H9 (cell line): ENCODE measurements around the gene IL16. TPM values are rescaled to one million over a fixed set of nuclear protein-coding genes. Genes with fewer than 3 reads are reported as not detected.

ENCODE experiments used
- DNase-seq: peaks from one replicate; pipeline ENCODE4 v3.0.0-alpha.2; 2017
- H2AFZ ChIP-seq: one replicate; pipeline ENCODE4 v1.6.1; 2013; ENCODE audit warnings: mild to moderate bottlenecking, low read length, control low read depth, moderate library complexity
- H2AK5ac ChIP-seq: 2 replicates; pipeline ENCODE4 v1.6.1; 2013; ENCODE audit warnings: low read length, control low read depth, mixed read lengths; ENCODE audit not compliant: insufficient read length
- H2BK120ac ChIP-seq: one replicate; pipeline ENCODE4 v1.6.1; 2013; ENCODE audit warnings: low read depth, mild to moderate bottlenecking, low read length, control low read depth, inconsistent platforms; ENCODE audit not compliant: poor library complexity, severe bottlenecking
- H2BK12ac ChIP-seq: 2 replicates; pipeline ENCODE4 v1.6.1; 2013; ENCODE audit warnings: low read length, control low read depth, mixed read lengths, low read depth; ENCODE audit not compliant: insufficient read length
- H2BK15ac ChIP-seq: 2 replicates; pipeline ENCODE4 v1.6.1; 2013; ENCODE audit warnings: low read depth, low read length, control low read depth
- H2BK20ac ChIP-seq: one replicate; pipeline ENCODE4 v1.6.1; 2013; ENCODE audit warnings: low read depth, mild to moderate bottlenecking, low read length, control low read depth, inconsistent platforms; ENCODE audit not compliant: poor library complexity, severe bottlenecking
- H2BK5ac ChIP-seq: 2 replicates; pipeline ENCODE4 v1.6.1; 2013; ENCODE audit warnings: low read length, control low read depth, mixed read lengths; ENCODE audit not compliant: insufficient read length
- H3K14ac ChIP-seq: 2 replicates; pipeline ENCODE4 v1.6.1; 2013; ENCODE audit warnings: low read length, control low read depth; ENCODE audit not compliant: insufficient read depth
- H3K18ac ChIP-seq: 2 replicates; pipeline ENCODE4 v1.6.1; 2013; ENCODE audit warnings: low read depth, mild to moderate bottlenecking, mixed read lengths, low read length, control low read depth; ENCODE audit not compliant: insufficient read length
- H3K23ac ChIP-seq: 2 replicates; pipeline ENCODE4 v1.6.1; 2013; ENCODE audit warnings: low read length, control low read depth, mixed read lengths, low read depth; ENCODE audit not compliant: insufficient read length
- H3K23me2 ChIP-seq: 2 replicates; pipeline ENCODE4 v1.6.1; 2013; ENCODE audit warnings: low read depth, mild to moderate bottlenecking, mixed read lengths, low read length, control low read depth; ENCODE audit not compliant: insufficient read length, poor library complexity, severe bottlenecking
- H3K27ac ChIP-seq: 2 replicates; pipeline ENCODE4 v1.5.1; 2013; ENCODE audit warnings: low read length, control low read depth, mixed read lengths, low read depth; ENCODE audit not compliant: insufficient read length
- H3K27me3 ChIP-seq: 2 replicates; pipeline ENCODE4 v1.6.1; 2013; ENCODE audit warnings: low read length, control low read depth, inconsistent platforms; ENCODE audit not compliant: insufficient read depth
- H3K4ac ChIP-seq: 2 replicates; pipeline ENCODE4 v1.6.1; 2013; ENCODE audit warnings: low read depth, mild to moderate bottlenecking, control low read depth, inconsistent platforms, low read length, moderate library complexity
- H3K4me1 ChIP-seq: 2 replicates; pipeline ENCODE4 v1.6.1; 2013; ENCODE audit warnings: low read length, control low read depth, inconsistent platforms; ENCODE audit not compliant: insufficient read depth
- H3K4me2 ChIP-seq: 2 replicates; pipeline ENCODE4 v1.6.1; 2013; ENCODE audit warnings: low read length, control low read depth, mixed read lengths; ENCODE audit not compliant: insufficient read length, insufficient read depth
- H3K56ac ChIP-seq: 2 replicates; pipeline ENCODE4 v1.6.1; 2013; ENCODE audit warnings: low read depth, mild to moderate bottlenecking, mixed read lengths, low read length, control low read depth; ENCODE audit not compliant: insufficient read length
- H3K79me1 ChIP-seq: 2 replicates; pipeline ENCODE4 v1.6.1; 2013; ENCODE audit warnings: low read depth, mild to moderate bottlenecking, moderate library complexity, low read length, control low read depth, inconsistent platforms; ENCODE audit not compliant: insufficient read depth, poor library complexity, severe bottlenecking
- H3K79me2 ChIP-seq: 2 replicates; pipeline ENCODE4 v1.6.1; 2013; ENCODE audit warnings: low read length, control low read depth, inconsistent platforms; ENCODE audit not compliant: insufficient read depth
- H3K9ac ChIP-seq: 2 replicates; pipeline ENCODE4 v1.6.1; 2013; ENCODE audit warnings: low read length, control low read depth, mixed read lengths; ENCODE audit not compliant: insufficient read length; ENCODE audit errors: extremely low read depth
- H3K9me3 ChIP-seq: one replicate; pipeline ENCODE4 v1.6.1; 2013; ENCODE audit warnings: low read depth, low read length, inconsistent platforms; ENCODE audit not compliant: control insufficient read depth
- H3T11ph ChIP-seq: one replicate; pipeline ENCODE4 v1.6.1; 2013; ENCODE audit warnings: mild to moderate bottlenecking, low read length, control low read depth, inconsistent platforms
- H4K20me1 ChIP-seq: one replicate; pipeline ENCODE4 v1.6.1; 2013; ENCODE audit not compliant: control insufficient read depth, insufficient read length, insufficient read depth
- H4K5ac ChIP-seq: 2 replicates; pipeline ENCODE4 v1.6.1; 2013; ENCODE audit warnings: low read depth, mild to moderate bottlenecking, mixed read lengths, low read length, control low read depth; ENCODE audit not compliant: insufficient read length
- H4K8ac ChIP-seq: replicated peaks from 2 replicates; pipeline ENCODE4 v1.6.1; 2013; ENCODE audit warnings: low read length, control low read depth, mixed read lengths, low read depth; ENCODE audit not compliant: insufficient read length
- H4K91ac ChIP-seq: 2 replicates; pipeline ENCODE4 v1.6.1; 2013; ENCODE audit warnings: low read depth, mild to moderate bottlenecking, moderate library complexity, mixed read lengths, low read length, control low read depth; ENCODE audit not compliant: insufficient read length
- H3K27ac Mint-ChIP-seq, 3 experiments: 2 replicates in 2 of 3; 3 replicates in 1 of 3; pipeline ENCODE4 v1.8.0; 2020 to 2021; ENCODE audit warnings: mixed read lengths in 3 of 3, mild to moderate bottlenecking in 1 of 3, moderate library complexity in 1 of 3
- H3K27me3 Mint-ChIP-seq: 2 replicates; pipeline ENCODE4 v1.8.0; 2021; ENCODE audit warnings: low read depth, mild to moderate bottlenecking, moderate library complexity, mixed read lengths
- H3K36me3 Mint-ChIP-seq, 3 experiments: 2 replicates in 2 of 3; 3 replicates in 1 of 3; pipeline ENCODE4 v1.8.0; 2020 to 2021; ENCODE audit warnings: low read depth in 3 of 3, mixed read lengths in 3 of 3; ENCODE audit not compliant: insufficient read depth in 1 of 3
- H3K4me1 Mint-ChIP-seq, 2 experiments: 2 replicates each; pipeline ENCODE4 v1.8.0; 2020; ENCODE audit warnings: mixed read lengths in 2 of 2
- H3K4me3 Mint-ChIP-seq, 2 experiments: 2 replicates in 1 of 2; 3 replicates in 1 of 2; pipeline ENCODE4 v1.8.0; 2020 to 2021; ENCODE audit warnings: mild to moderate bottlenecking in 2 of 2, mixed read lengths in 2 of 2, moderate library complexity in 1 of 2
- H3K9me3 Mint-ChIP-seq, 2 experiments: 2 replicates in 1 of 2; 3 replicates in 1 of 2; pipeline ENCODE4 v1.8.0; 2020; ENCODE audit warnings: mild to moderate bottlenecking in 2 of 2, mixed read lengths in 2 of 2, moderate library complexity in 1 of 2
- CTCF ChIP-seq: fragments of 200-600 bp; sonication (generic); conservative IDR thresholded peaks from 3 replicates; pipeline ENCODE4 v1.8.0; 2021; ENCODE audit warnings: antibody characterized with exemption, mild to moderate bottlenecking
- WGBS: extraction: QIAGEN DNeasy Blood & Tissue Kit; methylation state at CpG from one replicate; pipeline ENCODE4 v1.1.7; 2013; ENCODE audit warnings: missing lambda C conversion rate, low lambda C conversion rate, mixed read lengths; ENCODE audit not compliant: insufficient read length; ENCODE audit errors: extremely low coverage; 5-methylcytosine and 5-hydroxymethylcytosine counted together
- total RNA-seq: library from RNA; stranded (reverse); gene quantifications from 2 replicates; pipeline ENCODE4 v1.2.1, GENCODE V29; 2021

The IL16 gene
- total RNA-seq, 1 experiment from 2014 or later: 0.28 TPM

GRCh38 chr15:81195339-81195864 lies 1.3 kb upstream of the IL16 start:
- no peak for DNase-seq
- Histone ChIP-seq H2BK20ac (no peak overlapping the region), H2BK15ac (no peak overlapping the region), H3K9me3 (no peaks in the 10 kb centered on the region), H2BK5ac (no peak overlapping the region), H3K79me2 (no peaks in the 10 kb centered on the region), H3K4ac (no peak overlapping the region), H3K23me2 (no peaks in the 10 kb centered on the region), H4K91ac (no peak overlapping the region), H4K8ac (no peak overlapping the region), H3K27me3 (no peaks in the 10 kb centered on the region), H3T11ph (no peak overlapping the region), H3K23ac (no peak overlapping the region), H3K4me2 (no peak overlapping the region), H2BK12ac (no peak overlapping the region), H2BK120ac (no peak overlapping the region), H3K79me1 (no peaks in the 10 kb centered on the region), H3K56ac (no peak overlapping the region), H3K14ac (no peak overlapping the region), H3K27ac (no peak overlapping the region), H2AFZ (no peak overlapping the region), H4K20me1 (no peaks in the 10 kb centered on the region), H4K5ac (no peak overlapping the region), H2AK5ac (no peak overlapping the region), H3K18ac (no peak overlapping the region), H3K4me1 (no peaks in the 10 kb centered on the region), H3K9ac (no peak overlapping the region)
- Mint-ChIP-seq H3K4me1 (peaks cover 13 to 25% of the 10 kb centered on the region in 2 experiments; a peak in 3 of 4 replicates), H3K27me3 (peaks cover 12% of the 10 kb centered on the region), H3K4me3 (no peak overlapping the region), H3K36me3 (no peaks in the 10 kb centered on the region), H3K27ac (no peak overlapping the region; a peak in 2 of 7 replicates), H3K9me3 (no peaks in the 10 kb centered on the region)
- no peak for TF ChIP-seq CTCF
- WGBS: no CpG with 5 or more reads among the region's 8 CpGs
